ENCODE data around the gene DGCR2.

DGCR2 gene

DNA sequence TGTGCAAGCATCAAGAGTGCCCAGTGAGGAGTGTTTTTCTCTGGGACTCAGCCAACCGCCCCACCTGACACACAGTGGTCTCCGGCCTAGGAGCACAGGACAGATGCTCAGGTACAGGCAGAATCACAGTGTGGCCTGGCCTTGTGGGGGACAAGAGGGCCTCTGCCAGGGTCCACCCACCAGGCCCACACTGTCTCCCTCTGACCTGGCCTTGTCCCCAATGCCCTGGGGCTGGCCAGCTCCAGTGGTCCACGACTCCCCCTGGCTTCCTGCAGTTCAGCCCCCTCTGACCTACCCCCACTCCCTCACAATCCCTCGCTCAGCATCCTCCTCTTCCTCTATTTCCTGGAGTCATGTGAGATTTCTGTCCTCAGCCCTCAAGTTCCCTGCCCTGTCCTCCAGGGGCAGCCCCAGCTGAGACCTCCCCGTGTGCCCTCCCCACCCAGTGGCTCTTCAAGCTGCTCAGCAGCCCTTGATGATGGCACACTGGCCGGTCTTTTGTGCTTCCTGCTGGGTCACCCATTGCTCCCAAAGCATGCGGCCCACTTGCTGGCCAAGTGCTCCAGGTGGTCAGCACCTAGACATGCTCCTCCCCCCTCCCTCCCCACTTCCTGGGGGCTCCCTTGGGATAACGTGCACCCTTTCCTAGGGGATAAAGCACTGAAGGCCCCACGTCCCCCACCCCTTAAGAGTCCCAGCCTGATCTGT, 10.6 kb upstream of the DGCR2 start:
- no peak for TF ChIP-seq REST (IDR thresholded peaks at IDR 0.05; ENCODE audit: insufficient replicate concordance, low read depth)
- no peak for TF ChIP-seq POLR2AphosphoS5 (IDR thresholded peaks at IDR 0.05; ENCODE audit: low read depth)
- no peak for TF ChIP-seq SPI1 (IDR thresholded peaks at IDR 0.05; ENCODE audit: borderline replicate concordance, low read depth)
- no peak for TF ChIP-seq GABPA (IDR thresholded peaks at IDR 0.05; ENCODE audit: low read depth)
- TF ChIP-seq, protein P1, sequence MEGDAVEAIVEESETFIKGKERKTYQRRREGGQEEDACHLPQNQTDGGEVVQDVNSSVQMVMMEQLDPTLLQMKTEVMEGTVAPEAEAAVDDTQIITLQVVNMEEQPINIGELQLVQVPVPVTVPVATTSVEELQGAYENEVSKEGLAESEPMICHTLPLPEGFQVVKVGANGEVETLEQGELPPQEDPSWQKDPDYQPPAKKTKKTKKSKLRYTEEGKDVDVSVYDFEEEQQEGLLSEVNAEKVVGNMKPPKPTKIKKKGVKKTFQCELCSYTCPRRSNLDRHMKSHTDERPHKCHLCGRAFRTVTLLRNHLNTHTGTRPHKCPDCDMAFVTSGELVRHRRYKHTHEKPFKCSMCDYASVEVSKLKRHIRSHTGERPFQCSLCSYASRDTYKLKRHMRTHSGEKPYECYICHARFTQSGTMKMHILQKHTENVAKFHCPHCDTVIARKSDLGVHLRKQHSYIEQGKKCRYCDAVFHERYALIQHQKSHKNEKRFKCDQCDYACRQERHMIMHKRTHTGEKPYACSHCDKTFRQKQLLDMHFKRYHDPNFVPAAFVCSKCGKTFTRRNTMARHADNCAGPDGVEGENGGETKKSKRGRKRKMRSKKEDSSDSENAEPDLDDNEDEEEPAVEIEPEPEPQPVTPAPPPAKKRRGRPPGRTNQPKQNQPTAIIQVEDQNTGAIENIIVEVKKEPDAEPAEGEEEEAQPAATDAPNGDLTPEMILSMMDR (IDR thresholded peaks at IDR 0.05; ENCODE audit: insufficient read depth, low read length), result no peak
- no peak overlapping the region for H3K27ac ChIP-seq (replicated peaks)
- no peak for DNase-seq (ENCODE audit: low read depth in 1 of 2, low spot score in 1 of 2)
- no peaks in the 10 kb centered on the region for H3K27me3 ChIP-seq (ENCODE audit: insufficient read depth, poor library complexity, severe bottlenecking)
- no peak overlapping the region for H3K4me3 ChIP-seq (replicated peaks; ENCODE audit: insufficient read depth, low read length)

DNA sequence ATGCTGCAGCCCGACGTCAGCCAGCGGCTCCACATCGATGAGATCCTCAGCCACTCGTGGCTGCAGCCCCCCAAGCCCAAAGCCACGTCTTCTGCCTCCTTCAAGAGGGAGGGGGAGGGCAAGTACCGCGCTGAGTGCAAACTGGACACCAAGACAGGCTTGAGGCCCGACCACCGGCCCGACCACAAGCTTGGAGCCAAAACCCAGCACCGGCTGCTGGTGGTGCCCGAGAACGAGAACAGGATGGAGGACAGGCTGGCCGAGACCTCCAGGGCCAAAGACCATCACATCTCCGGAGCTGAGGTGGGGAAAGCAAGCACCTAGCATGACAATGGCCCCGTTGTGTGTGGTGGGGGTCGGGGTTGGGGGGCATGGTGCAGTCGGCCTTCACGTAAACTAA, 9.9 kb upstream of the DGCR2 start:
- no peak for DNase-seq (ENCODE audit: low read depth in 1 of 2, low spot score in 1 of 2)
- no peak overlapping the region for H3K4me3 ChIP-seq (replicated peaks; ENCODE audit: insufficient read depth, low read length)
- no peaks in the 10 kb centered on the region for H3K27me3 ChIP-seq (ENCODE audit: insufficient read depth, poor library complexity, severe bottlenecking)
- TF ChIP-seq, protein P1 (IDR thresholded peaks at IDR 0.05; ENCODE audit: insufficient read depth, low read length), result no peak
- TF ChIP-seq GABPA (IDR thresholded peaks at IDR 0.05; ENCODE audit: low read depth) (no peak), REST (IDR thresholded peaks at IDR 0.05; ENCODE audit: insufficient replicate concordance, low read depth) (no peak), POLR2AphosphoS5 (IDR thresholded peaks at IDR 0.05; ENCODE audit: low read depth) (no peak), SPI1 (IDR thresholded peaks at IDR 0.05; ENCODE audit: borderline replicate concordance, low read depth) (no peak)
- no peak overlapping the region for H3K27ac ChIP-seq (replicated peaks)

DNA sequence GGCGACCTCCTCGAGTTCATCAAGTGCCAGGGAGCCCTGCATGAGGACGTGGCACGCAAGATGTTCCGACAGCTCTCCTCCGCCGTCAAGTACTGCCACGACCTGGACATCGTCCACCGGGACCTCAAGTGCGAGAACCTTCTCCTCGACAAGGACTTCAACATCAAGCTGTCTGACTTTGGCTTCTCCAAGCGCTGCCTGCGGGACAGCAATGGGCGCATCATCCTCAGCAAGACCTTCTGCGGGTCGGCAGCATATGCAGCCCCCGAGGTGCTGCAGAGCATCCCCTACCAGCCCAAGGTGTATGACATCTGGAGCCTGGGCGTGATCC, 9.4 kb upstream of the DGCR2 start:
- Histone ChIP-seq H3K27ac (replicated peaks) (no peak overlapping the region), H3K27me3 (ENCODE audit: insufficient read depth, poor library complexity, severe bottlenecking) (no peaks in the 10 kb centered on the region), H3K4me3 (replicated peaks; ENCODE audit: insufficient read depth, low read length) (no peak overlapping the region)
- TF ChIP-seq POLR2AphosphoS5 (IDR thresholded peaks at IDR 0.05; ENCODE audit: low read depth) (no peak), SPI1 (IDR thresholded peaks at IDR 0.05; ENCODE audit: borderline replicate concordance, low read depth) (no peak), GABPA (IDR thresholded peaks at IDR 0.05; ENCODE audit: low read depth) (no peak), REST (IDR thresholded peaks at IDR 0.05; ENCODE audit: insufficient replicate concordance, low read depth) (no peak)
- TF ChIP-seq, protein P1 (IDR thresholded peaks at IDR 0.05; ENCODE audit: insufficient read depth, low read length), result no peak
- DNase-seq (ENCODE audit: low read depth in 1 of 2, low spot score in 1 of 2), result no peak

All from HL-60 (cell line).